Astrocyte of the cerebellum (primary cell): Measurements from ENCODE around the gene CST1.
"Not testable (repeated sequence)": the region's sequence is repeated elsewhere in the genome, so short reads cannot be mapped to it uniquely, and the experiment has no call there.

ENCODE experiments used
- DNase-seq: peaks from one replicate; pipeline ENCODE4 v3.0.0-alpha.2; 2011; ENCODE audit warnings: low read depth
- H3K4me3 ChIP-seq: 2 replicates; pipeline ENCODE4 v1.5.1; 2011; ENCODE audit warnings: mild to moderate bottlenecking, low read depth, low read length, moderate library complexity
- in situ Hi-C: cut with HindIII; loops from 2 replicates; pipeline ENCODE4 v1.10.0; 2017; ENCODE audit warnings: low sequenced_read_pairs
- TF ChIP-seq, protein P1 (sequence below): IDR thresholded peaks from 2 replicates; pipeline ENCODE4 v1.5.1; 2012; ENCODE audit warnings: low read length, low read depth, moderate library complexity, mild to moderate bottlenecking; ENCODE audit errors: missing control alignments

Gene CST1

DNA sequence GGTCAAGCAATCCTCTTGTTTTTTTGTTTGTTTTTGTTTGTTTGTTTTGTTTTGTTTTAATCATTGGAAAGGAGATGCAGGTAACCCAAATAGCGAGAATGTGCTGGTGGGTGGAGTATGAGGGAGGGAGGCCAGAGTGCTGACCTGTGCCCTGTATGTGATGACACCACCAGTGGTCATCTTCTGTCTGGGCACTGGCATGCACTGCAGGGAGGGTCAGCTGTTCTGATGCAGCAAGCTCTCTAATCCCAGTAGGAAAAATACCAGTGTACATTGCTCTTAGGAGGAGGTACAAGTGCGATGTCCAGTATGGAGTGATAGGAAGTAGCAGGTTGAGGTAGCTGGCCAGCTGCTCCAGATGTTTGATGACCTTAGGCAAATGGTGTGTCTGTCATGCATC, 2.9 kb upstream of the CST1 start:
- H3K4me3 ChIP-seq, result no peak overlapping the region
- in situ Hi-C loops, result no loop called here
- TF ChIP-seq, protein P1, sequence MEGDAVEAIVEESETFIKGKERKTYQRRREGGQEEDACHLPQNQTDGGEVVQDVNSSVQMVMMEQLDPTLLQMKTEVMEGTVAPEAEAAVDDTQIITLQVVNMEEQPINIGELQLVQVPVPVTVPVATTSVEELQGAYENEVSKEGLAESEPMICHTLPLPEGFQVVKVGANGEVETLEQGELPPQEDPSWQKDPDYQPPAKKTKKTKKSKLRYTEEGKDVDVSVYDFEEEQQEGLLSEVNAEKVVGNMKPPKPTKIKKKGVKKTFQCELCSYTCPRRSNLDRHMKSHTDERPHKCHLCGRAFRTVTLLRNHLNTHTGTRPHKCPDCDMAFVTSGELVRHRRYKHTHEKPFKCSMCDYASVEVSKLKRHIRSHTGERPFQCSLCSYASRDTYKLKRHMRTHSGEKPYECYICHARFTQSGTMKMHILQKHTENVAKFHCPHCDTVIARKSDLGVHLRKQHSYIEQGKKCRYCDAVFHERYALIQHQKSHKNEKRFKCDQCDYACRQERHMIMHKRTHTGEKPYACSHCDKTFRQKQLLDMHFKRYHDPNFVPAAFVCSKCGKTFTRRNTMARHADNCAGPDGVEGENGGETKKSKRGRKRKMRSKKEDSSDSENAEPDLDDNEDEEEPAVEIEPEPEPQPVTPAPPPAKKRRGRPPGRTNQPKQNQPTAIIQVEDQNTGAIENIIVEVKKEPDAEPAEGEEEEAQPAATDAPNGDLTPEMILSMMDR, result no peak
- DNase-seq, result no peak

GRCh38 chr20:23753194-23753548, 2.4 kb upstream of the CST1 start:
- H3K4me3 ChIP-seq, result no peak overlapping the region
- TF ChIP-seq, protein P1, result no peak
- no peak for DNase-seq
- in situ Hi-C loops, result no loop called here

GRCh38 chr20:23752481-23753193, 1.9 kb upstream of the CST1 start:
- in situ Hi-C loops, result no loop called here
- DNase-seq, result no peak
- TF ChIP-seq, protein P1, result no peak
- H3K4me3 ChIP-seq, result no peak overlapping the region

DNA sequence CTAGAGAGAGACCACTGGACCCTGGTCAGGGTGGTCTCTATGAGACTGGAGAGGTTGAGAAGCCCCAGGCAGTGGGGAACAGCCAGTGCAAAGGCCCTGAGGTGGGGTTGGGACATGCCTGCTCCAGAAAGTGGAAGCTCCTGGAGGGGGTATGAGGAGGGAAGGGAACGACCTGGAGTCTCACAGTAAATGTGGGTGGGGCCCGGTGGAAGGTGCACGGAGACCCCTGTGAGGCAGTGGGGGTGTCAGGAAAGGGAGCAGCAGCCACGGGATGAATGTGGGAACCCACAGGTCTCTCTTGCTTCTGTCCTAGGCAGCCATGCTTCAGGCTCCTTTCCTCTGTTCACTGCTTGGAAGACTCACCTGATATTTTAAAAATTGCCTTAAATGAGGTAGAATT, 1.3 kb upstream of the CST1 start:
- TF ChIP-seq, protein P1, result no peak
- in situ Hi-C loops, result no loop called here
- DNase-seq, result no peak
- H3K4me3 ChIP-seq, result no peak overlapping the region

DNA sequence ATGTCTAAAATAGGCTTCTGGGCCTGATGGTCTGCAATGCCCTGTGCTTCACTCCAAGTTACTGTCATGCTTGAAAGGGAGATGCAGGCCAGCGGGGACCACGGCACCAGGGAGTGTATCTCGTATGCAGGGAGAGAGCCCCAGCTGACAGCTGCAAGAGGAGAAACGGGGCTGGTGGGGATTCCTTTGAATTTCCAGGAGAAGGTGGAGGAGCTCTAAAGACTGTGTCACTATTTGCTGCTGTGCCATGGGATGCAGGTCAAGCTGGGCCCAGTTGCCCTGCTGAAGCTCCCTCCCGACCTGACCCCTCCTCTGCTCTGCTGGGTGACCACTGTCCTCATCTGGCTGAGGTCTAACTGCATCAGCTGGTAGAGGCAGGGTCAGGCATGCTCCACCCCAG, 989 bp downstream of the CST1 start:
- H3K4me3 ChIP-seq, result no peak overlapping the region
- DNase-seq, result no peak
- TF ChIP-seq, protein P1, result no peak
- in situ Hi-C loops, result no loop called here

DNA sequence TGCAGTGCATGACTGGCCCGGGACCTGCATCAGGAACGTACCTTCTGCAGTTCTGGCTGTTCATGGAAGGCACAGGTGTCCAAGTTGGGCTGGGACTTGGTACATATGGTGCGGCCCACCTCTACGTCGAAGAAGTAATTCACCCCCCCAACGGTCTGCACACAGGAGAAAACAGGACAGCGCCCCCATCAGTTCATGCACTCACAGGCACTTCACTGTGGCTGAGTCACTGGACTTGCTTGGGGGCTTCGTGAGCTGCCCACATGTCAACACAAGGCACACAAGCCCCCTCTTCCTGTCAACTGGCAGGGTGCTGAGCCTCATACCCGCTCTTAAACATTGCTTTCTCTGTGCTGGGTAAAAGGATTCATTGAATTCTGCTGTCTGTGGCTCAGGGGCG, 1.8 kb downstream of the CST1 start:
- H3K4me3 ChIP-seq, in situ Hi-C loops, DNase-seq: not testable (repeated sequence)

DNA sequence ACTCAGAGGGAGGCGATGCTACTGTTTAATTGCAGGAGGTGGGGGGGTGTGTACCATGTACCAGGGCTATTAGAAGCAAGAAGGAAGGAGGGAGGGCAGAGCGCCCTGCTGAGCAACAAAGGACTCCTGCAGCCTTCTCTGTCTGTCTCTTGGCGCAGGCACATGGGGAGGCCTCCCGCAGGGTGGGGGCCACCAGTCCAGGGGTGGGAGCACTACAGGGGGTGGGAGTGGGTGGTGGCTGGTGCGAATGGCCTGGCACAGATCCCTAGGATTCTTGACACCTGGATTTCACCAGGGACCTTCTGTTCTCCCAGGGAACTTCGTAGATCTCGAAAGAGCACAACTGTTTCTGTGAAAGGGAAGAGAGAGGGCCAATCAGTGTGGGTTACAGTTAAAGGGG, 3.2 kb downstream of the CST1 start:
- in situ Hi-C loops, DNase-seq: not testable (repeated sequence)

GRCh38 chr20:23747092-23747491, 3.6 kb downstream of the CST1 start:
- in situ Hi-C loops, H3K4me3 ChIP-seq, DNase-seq: not testable (repeated sequence)

More for the DNA sequence above, 3.2 kb downstream of the CST1 start:
- H3K4me3 ChIP-seq, result not testable (repeated sequence)
